ENCODE measurements around the gene RAB5B. TPM values are rescaled to one million over a fixed set of nuclear protein-coding genes. Genes with fewer than 3 reads are reported as not detected.

The RAB5B gene
- total RNA-seq, 1 donor: 82.9 TPM

- Histone ChIP-seq H3K4me3 (ENCODE audit: insufficient read depth, low read length) (peak within 1 kb of the TSS; percentile 77), H3K27ac (ENCODE audit: low read depth, low read length) (peak within 1 kb of the TSS; percentile 83), H2AFZ (ENCODE audit: low read length) (peak within 1 kb of the TSS; percentile 89), H3K79me2 (ENCODE audit: insufficient read depth, low read length) (peaks cover 36% of the 10 kb centered on the region), H3K36me3 (ENCODE audit: insufficient read depth, low read length) (no peaks in the 10 kb centered on the region), H3K9me3 (ENCODE audit: low read depth, low read length) (no peaks in the 10 kb centered on the region), H3K4me1 (ENCODE audit: insufficient read depth, low read length) (peaks cover 41% of the 10 kb centered on the region), H3K27me3 (ENCODE audit: insufficient read depth, low read length) (no peaks in the 10 kb centered on the region), H3K4me2 (ENCODE audit: insufficient read depth, low read length) (peak within 1 kb of the TSS; percentile 89), H4K20me1 (ENCODE audit: insufficient read depth, low read length) (no peaks in the 10 kb centered on the region)
- peak; percentile 96 for DNase-seq (ENCODE audit: insufficient read length, low spot score, missing footprints)
- peak; percentile 68 for TF ChIP-seq CTCF (IDR thresholded peaks at IDR 0.05; ENCODE audit: extremely low read depth, low read depth, low read length)
Observed at GRCh38 chr12:55930771-55931316, 43.0 kb upstream of the RAB5B start, which contains the start of gene DGKA. Gene DGKA, plus strand, starts transcription at chr12:55931162. Its CDS starts 5,342 bp downstream, at chr12:55936504.

DNA sequence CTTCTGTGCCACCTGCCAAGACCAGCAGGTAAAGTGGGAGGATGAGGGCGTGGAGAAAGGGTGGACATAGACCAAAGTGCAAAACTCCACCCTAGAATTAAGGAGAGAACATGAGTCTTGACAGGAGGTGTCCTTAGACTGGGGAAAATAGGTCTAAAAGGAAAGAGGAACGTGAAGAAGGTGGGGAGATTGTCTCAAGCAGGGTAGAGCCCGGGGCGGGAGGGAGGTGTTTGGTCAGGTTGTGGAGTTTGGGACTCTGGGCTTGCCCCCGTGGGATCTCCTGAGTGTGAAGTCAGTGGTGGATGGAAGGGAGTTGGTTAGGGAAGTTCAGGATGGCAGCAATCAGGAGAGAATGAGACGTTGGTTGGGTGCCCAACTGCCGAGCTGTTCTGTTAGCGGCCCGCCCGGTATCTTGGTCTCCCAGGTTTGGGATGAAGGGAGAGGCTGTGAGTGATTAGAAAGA is 42.5 kb upstream of the RAB5B start:
- peak overlapping the region; percentile 89 for H3K4me2 ChIP-seq (ENCODE audit: insufficient read depth, low read length)
- peaks cover 37% of the 10 kb centered on the region for H3K4me1 ChIP-seq (ENCODE audit: insufficient read depth, low read length)
- peak overlapping the region; percentile 89 for H2AFZ ChIP-seq (ENCODE audit: low read length)
- no peaks in the 10 kb centered on the region for H4K20me1 ChIP-seq (ENCODE audit: insufficient read depth, low read length)
- no peaks in the 10 kb centered on the region for H3K36me3 ChIP-seq (ENCODE audit: insufficient read depth, low read length)
- H3K79me2 ChIP-seq (ENCODE audit: insufficient read depth, low read length): peaks cover 31% of the 10 kb centered on the region
- TF ChIP-seq CTCF (IDR thresholded peaks at IDR 0.05; ENCODE audit: extremely low read depth, low read depth, low read length): no peak
- no peaks in the 10 kb centered on the region for H3K27me3 ChIP-seq (ENCODE audit: insufficient read depth, low read length)
- peak; percentile 87 for DNase-seq (ENCODE audit: insufficient read length, low spot score, missing footprints)
- H3K4me3 ChIP-seq (ENCODE audit: insufficient read depth, low read length): peak overlapping the region; percentile 77
- peak overlapping the region; percentile 83 for H3K27ac ChIP-seq (ENCODE audit: low read depth, low read length)
- no peaks in the 10 kb centered on the region for H3K9me3 ChIP-seq (ENCODE audit: low read depth, low read length)

DNA sequence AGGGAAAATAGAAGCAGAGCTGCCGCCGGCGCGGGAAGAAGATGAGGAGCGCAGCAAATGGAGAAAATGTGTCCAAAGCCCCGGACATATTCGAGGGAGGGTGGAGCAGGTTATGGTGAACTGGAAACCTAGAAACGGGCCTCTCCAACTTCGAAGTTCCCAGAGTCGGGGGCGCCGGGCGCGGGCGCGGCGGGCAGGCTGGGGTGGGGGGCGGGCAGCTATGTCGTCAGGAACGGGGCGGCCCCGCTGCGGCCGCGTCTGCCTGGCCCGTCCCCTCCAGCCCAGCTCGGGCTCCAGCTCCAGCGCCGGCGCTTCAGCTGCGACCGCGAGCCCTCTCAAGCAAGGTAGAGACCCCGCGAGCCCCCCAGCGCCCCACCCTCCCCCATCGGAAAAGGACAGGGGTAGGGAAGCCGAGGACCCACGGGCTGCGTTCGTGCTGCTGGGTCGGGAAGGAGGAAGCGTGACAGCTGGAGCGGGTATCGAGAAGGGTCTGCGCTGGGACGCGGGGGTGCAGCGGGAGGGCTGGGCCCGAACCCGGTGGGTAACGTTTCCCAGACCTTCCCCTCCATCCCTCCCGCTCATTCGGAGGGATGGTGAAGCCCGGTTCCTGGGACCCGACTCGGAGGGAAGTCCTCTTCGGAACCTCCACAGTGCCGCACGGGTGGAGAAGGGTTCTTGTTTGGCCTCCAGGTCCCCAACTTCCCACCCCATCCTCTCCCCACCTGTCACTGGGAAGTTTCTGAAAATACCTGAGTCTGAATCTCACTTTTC is 41.9 kb upstream of the RAB5B start:
- Histone ChIP-seq H3K4me3 (ENCODE audit: insufficient read depth, low read length) (peak overlapping the region; percentile 77), H3K27ac (ENCODE audit: low read depth, low read length) (peak overlapping the region; percentile 83), H3K9me3 (ENCODE audit: low read depth, low read length) (no peaks in the 10 kb centered on the region), H3K4me1 (ENCODE audit: insufficient read depth, low read length) (peaks cover 36% of the 10 kb centered on the region), H3K27me3 (ENCODE audit: insufficient read depth, low read length) (no peaks in the 10 kb centered on the region), H3K4me2 (ENCODE audit: insufficient read depth, low read length) (peak overlapping the region; percentile 89), H3K36me3 (ENCODE audit: insufficient read depth, low read length) (peaks cover 6% of the 10 kb centered on the region), H3K79me2 (ENCODE audit: insufficient read depth, low read length) (peaks cover 28% of the 10 kb centered on the region), H4K20me1 (ENCODE audit: insufficient read depth, low read length) (no peaks in the 10 kb centered on the region), H2AFZ (ENCODE audit: low read length) (peak overlapping the region; percentile 89)
- peak; percentile 87 for DNase-seq (ENCODE audit: insufficient read length, low spot score, missing footprints)
- TF ChIP-seq CTCF (IDR thresholded peaks at IDR 0.05; ENCODE audit: extremely low read depth, low read depth, low read length): no peak

DNA sequence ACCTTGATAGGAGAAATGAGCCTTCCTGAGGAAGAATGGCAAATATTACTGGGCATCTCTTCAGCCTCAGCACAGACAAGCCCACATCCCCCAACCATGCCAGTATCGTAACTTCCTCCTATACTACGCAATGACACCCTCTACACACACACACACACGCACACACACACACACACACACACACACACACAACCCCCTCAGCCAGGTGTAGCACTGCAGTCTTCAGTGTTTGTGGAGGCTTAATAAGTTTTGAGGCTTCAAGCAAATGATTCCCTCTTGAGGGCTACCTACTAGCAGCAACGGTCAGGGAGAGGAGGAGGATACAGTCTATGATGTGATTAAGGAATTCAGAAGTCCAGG is 41.3 kb upstream of the RAB5B start:
- H3K27ac ChIP-seq (ENCODE audit: low read depth, low read length): peak overlapping the region; percentile 66

More for the DNA sequence above, 41.3 kb upstream of the RAB5B start:
- Histone ChIP-seq H3K79me2 (ENCODE audit: insufficient read depth, low read length) (peaks cover 24% of the 10 kb centered on the region), H2AFZ (ENCODE audit: low read length) (peak overlapping the region; percentile 87), H3K4me3 (ENCODE audit: insufficient read depth, low read length) (peak overlapping the region; percentile 77), H3K9me3 (ENCODE audit: low read depth, low read length) (no peaks in the 10 kb centered on the region), H3K4me2 (ENCODE audit: insufficient read depth, low read length) (peak overlapping the region; percentile 89), H4K20me1 (ENCODE audit: insufficient read depth, low read length) (no peaks in the 10 kb centered on the region), H3K4me1 (ENCODE audit: insufficient read depth, low read length) (peaks cover 36% of the 10 kb centered on the region), H3K36me3 (ENCODE audit: insufficient read depth, low read length) (peaks cover 8% of the 10 kb centered on the region), H3K27me3 (ENCODE audit: insufficient read depth, low read length) (no peaks in the 10 kb centered on the region)
- TF ChIP-seq CTCF (IDR thresholded peaks at IDR 0.05; ENCODE audit: extremely low read depth, low read depth, low read length): no peak
- peak; percentile 76 for DNase-seq (ENCODE audit: insufficient read length, low spot score, missing footprints)

All from osteoblast (primary cell).